SU-DHL-6 (cell line): Measurements from ENCODE around the gene AKAP6.

ENCODE experiments used
- H2AFZ ChIP-seq: fragments of 200-600 bp; sonication (generic); 2 replicates; pipeline ENCODE4 v1.6.1; 2014; ENCODE audit warnings: low read depth, mild to moderate bottlenecking, moderate library complexity, mixed read lengths, antibody characterized with exemption, low read length; ENCODE audit not compliant: severe bottlenecking
- H3F3A ChIP-seq: fragments of 200-600 bp; shearing (Covaris generic); 2 replicates; pipeline ENCODE4 v1.6.0; 2016; ENCODE audit warnings: antibody characterized with exemption, mild to moderate bottlenecking; ENCODE audit not compliant: insufficient read depth
- H3K27ac ChIP-seq: fragments of 200-600 bp; sonication (generic); 2 replicates; pipeline ENCODE4 v1.5.1; 2016; ENCODE audit warnings: low read depth, mild to moderate bottlenecking, low read length, moderate library complexity, mixed read lengths
- H3K27me3 ChIP-seq: fragments of 200-600 bp; sonication (generic), shearing (Covaris generic); 2 replicates; pipeline ENCODE4 v1.6.0; 2014; ENCODE audit warnings: mild to moderate bottlenecking, low read length
- H3K36me3 ChIP-seq: fragments of 200-600 bp; sonication (generic); 2 replicates; pipeline ENCODE4 v1.6.1; 2014; ENCODE audit warnings: mild to moderate bottlenecking, low read length, mixed read lengths
- H3K4me2 ChIP-seq: fragments of 300-600, 200-600 bp; shearing (Covaris generic), sonication (generic); 2 replicates; pipeline ENCODE4 v1.6.0; 2014; ENCODE audit warnings: low read length, low read depth, mild to moderate bottlenecking; ENCODE audit not compliant: poor library complexity, severe bottlenecking
- H3K4me3 ChIP-seq: fragments of 200-600 bp; sonication (generic); 2 replicates; pipeline ENCODE4 v1.5.1; 2014; ENCODE audit warnings: antibody characterized with exemption, low read length, mild to moderate bottlenecking, mixed read lengths; ENCODE audit not compliant: insufficient read depth, poor library complexity, severe bottlenecking
- H3K79me2 ChIP-seq: fragments of 200-600 bp; sonication (generic); 2 replicates; pipeline ENCODE4 v1.6.1; 2014; ENCODE audit warnings: mild to moderate bottlenecking, low read length, moderate library complexity; ENCODE audit not compliant: insufficient read depth
- H3K9ac ChIP-seq: fragments of 200-600 bp; sonication (generic); 2 replicates; pipeline ENCODE4 v1.7.0; 2014; ENCODE audit warnings: mild to moderate bottlenecking, low read length
- H3K9me2 ChIP-seq: fragments of 200-600 bp; sonication (generic); replicated peaks from 2 replicates; pipeline ENCODE4 v1.6.1; 2014; ENCODE audit warnings: low read length; ENCODE audit not compliant: insufficient read depth
- H3K9me3 ChIP-seq: fragments of 200-600 bp; sonication (generic); 2 replicates; pipeline ENCODE4 v1.6.1; 2014; ENCODE audit warnings: low read length, mixed read lengths; ENCODE audit not compliant: insufficient read depth
- H4K20me1 ChIP-seq: fragments of 200-600 bp; sonication (generic); 2 replicates; pipeline ENCODE4 v1.6.1; 2014; ENCODE audit warnings: low read depth, mild to moderate bottlenecking, antibody characterized with exemption, low read length, moderate library complexity, mixed read lengths
- CTCF ChIP-seq: fragments of 200-600 bp; sonication (generic); IDR thresholded peaks from one replicate; pipeline ENCODE4 v1.5.1; 2017; ENCODE audit warnings: antibody characterized with exemption, mild to moderate bottlenecking, low read length, moderate library complexity; ENCODE audit not compliant: insufficient read depth, poor library complexity, severe bottlenecking
- EZH2phosphoT487 ChIP-seq: fragments of 200-600 bp; sonication (generic), shearing (Covaris generic); conservative IDR thresholded peaks from 2 replicates; pipeline ENCODE4 v1.6.1; 2018; ENCODE audit warnings: mild to moderate bottlenecking, antibody characterized with exemption, low read length, moderate library complexity, mixed read lengths

Gene AKAP6

GRCh38 chr14:32728976-32729375, 399.9 kb downstream of the AKAP6 start:
- no peaks in the 10 kb centered on the region for H3K79me2 ChIP-seq
- TF ChIP-seq CTCF, result no peak
- TF ChIP-seq EZH2phosphoT487, result no peak
- no peak overlapping the region for H3K4me2 ChIP-seq
- H4K20me1 ChIP-seq, result no peaks in the 10 kb centered on the region
- H3K9ac ChIP-seq, result no peak overlapping the region
- no peaks in the 10 kb centered on the region for H3K36me3 ChIP-seq
- H3K9me2 ChIP-seq, result no peaks in the 10 kb centered on the region
- H2AFZ ChIP-seq, result no peak overlapping the region
- H3K27ac ChIP-seq, result no peak overlapping the region
- no peaks in the 10 kb centered on the region for H3K9me3 ChIP-seq
- H3K27me3 ChIP-seq, result no peaks in the 10 kb centered on the region
- H3F3A ChIP-seq, result no peaks in the 10 kb centered on the region
- no peak overlapping the region for H3K4me3 ChIP-seq

GRCh38 chr14:32731249-32731648, 402.2 kb downstream of the AKAP6 start:
- H3K9me3 ChIP-seq, result no peaks in the 10 kb centered on the region

GRCh38 chr14:32733015-32733414, 403.9 kb downstream of the AKAP6 start:
- no peak for TF ChIP-seq EZH2phosphoT487
- TF ChIP-seq CTCF, result no peak
- no peaks in the 10 kb centered on the region for H3K36me3 ChIP-seq
- H4K20me1 ChIP-seq, result no peaks in the 10 kb centered on the region
- H3K9me3 ChIP-seq, result no peaks in the 10 kb centered on the region
- no peaks in the 10 kb centered on the region for H3K9me2 ChIP-seq
- no peak overlapping the region for H2AFZ ChIP-seq
- H3K4me2 ChIP-seq, result no peak overlapping the region
- H3K4me3 ChIP-seq, result no peak overlapping the region
- H3K27me3 ChIP-seq, result no peaks in the 10 kb centered on the region
- no peaks in the 10 kb centered on the region for H3F3A ChIP-seq
- H3K79me2 ChIP-seq, result no peaks in the 10 kb centered on the region
- H3K27ac ChIP-seq, result no peak overlapping the region
- no peak overlapping the region for H3K9ac ChIP-seq

More at GRCh38 chr14:32731249-32731648, 402.2 kb downstream of the AKAP6 start:
- Histone ChIP-seq H2AFZ (no peak overlapping the region), H3K9ac (no peak overlapping the region), H3K79me2 (no peaks in the 10 kb centered on the region), H3K36me3 (no peaks in the 10 kb centered on the region), H3K4me3 (no peak overlapping the region), H3K4me2 (no peak overlapping the region), H3F3A (no peaks in the 10 kb centered on the region), H4K20me1 (no peaks in the 10 kb centered on the region), H3K27me3 (no peaks in the 10 kb centered on the region), H3K27ac (no peak overlapping the region), H3K9me2 (no peaks in the 10 kb centered on the region)
- TF ChIP-seq CTCF, result no peak
- TF ChIP-seq EZH2phosphoT487, result no peak

GRCh38 chr14:32734261-32734660, 405.2 kb downstream of the AKAP6 start:
- Histone ChIP-seq H3K27ac (no peak overlapping the region), H3K79me2 (no peaks in the 10 kb centered on the region)
- TF ChIP-seq EZH2phosphoT487 (no peak), CTCF (no peak)

More at GRCh38 chr14:32734261-32734660, 405.2 kb downstream of the AKAP6 start:
- Histone ChIP-seq H3K27me3 (no peaks in the 10 kb centered on the region), H4K20me1 (no peaks in the 10 kb centered on the region), H3K4me2 (no peak overlapping the region), H3K9me2 (no peaks in the 10 kb centered on the region), H3F3A (no peaks in the 10 kb centered on the region), H3K36me3 (no peaks in the 10 kb centered on the region), H3K9ac (no peak overlapping the region), H3K4me3 (no peak overlapping the region), H3K9me3 (no peaks in the 10 kb centered on the region), H2AFZ (no peak overlapping the region)
